Right kidney (tissue), 1 donor: ENCODE measurements around the gene SERPINH1.

Source experiments
- DNase-seq: peaks from one replicate; pipeline ENCODE4 v3.0.0-alpha.2; 2016

SERPINH1 gene

DNA sequence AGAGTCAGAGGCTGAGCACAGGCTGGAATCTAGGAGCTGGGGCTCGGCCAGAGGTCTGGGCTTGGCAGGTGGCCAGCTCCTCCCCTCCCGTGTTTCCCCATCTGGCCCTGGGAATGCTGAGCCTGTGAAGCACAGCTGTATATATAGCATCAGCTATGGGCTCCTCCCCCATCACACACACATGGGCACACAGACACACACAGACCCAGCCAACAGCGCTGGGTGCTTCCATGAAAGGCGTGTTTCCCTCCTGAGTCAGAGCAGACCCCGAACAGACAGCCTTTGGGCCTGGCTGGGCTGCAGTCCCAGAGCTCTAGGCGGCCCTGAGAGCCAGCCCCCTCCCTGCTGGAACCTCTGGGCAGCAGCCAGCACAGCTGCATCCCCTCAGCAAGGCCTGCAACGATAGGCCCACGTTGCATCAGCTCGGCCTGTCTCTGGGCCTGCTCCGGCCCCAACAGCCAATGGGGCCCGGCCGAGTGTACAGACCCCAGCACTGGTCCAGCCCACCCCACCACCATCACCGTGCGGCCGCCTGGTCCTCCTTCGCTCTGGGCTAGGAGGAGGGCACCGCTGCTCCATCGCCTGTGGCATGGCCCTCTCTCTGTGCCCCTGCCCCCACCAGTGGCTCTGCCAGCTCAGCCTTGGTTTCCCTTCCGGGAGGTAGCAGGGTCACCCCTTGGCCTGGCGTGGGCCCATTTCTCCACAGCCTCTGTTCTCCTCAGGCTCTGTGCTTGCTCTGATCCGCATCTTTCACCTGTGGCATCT lies 7.6 kb upstream of the SERPINH1 start:
- DNase-seq = peak; percentile 79

DNA sequence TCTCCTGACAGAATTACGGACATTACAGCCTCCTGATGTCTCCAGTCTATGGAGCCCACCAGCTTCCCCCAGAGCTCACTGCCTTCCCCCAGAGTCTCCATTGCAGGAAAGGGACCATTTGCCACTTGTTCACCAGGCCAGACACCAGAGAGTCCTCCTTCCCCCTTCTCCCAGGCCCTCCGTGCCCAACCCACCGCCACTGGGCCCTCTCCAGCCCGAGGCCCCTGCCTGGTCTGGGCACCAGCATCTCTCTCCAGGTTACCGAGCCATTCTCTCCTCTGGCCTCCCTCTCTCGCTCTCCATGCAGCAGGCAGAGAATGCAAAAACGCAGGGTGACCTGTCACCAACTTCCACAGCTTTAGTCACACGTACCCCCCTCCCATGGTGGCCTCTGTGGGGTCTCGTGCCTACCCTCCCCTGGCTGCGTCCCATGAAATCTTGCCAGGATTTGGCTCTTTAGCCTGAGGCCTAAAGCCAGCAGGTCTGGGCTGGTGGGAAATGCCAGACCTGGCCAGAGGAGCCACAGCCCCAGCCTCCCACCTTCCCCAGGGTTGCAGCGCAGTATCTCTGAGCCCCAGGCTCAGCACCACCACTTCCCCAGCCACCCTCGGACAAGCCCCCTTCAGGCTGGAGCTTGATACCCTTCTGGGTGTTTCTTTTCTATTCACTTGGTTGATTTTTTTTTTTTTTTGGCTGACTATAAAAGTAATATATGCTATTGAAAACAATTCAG lies 6.8 kb upstream of the SERPINH1 start:
- no peak for DNase-seq

DNA sequence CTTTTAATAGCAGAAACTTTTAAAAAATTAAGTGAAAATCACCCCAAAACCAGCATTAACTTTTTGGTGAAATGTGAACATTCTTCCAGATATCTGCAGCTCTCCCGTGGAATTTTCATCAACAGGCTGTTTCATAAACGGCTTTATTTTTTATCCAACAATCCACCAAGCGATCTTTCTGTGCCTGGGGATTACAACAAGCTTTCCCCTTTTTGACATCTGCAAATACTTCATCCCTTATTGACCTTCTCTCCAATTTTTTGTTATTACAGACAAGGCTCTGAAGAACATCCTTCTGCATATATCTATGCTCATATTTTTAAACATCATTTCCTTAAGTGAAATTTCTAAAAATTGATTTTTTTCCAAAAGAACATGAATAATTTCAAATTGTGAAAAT lies 5.8 kb upstream of the SERPINH1 start:
- no peak for DNase-seq

DNA sequence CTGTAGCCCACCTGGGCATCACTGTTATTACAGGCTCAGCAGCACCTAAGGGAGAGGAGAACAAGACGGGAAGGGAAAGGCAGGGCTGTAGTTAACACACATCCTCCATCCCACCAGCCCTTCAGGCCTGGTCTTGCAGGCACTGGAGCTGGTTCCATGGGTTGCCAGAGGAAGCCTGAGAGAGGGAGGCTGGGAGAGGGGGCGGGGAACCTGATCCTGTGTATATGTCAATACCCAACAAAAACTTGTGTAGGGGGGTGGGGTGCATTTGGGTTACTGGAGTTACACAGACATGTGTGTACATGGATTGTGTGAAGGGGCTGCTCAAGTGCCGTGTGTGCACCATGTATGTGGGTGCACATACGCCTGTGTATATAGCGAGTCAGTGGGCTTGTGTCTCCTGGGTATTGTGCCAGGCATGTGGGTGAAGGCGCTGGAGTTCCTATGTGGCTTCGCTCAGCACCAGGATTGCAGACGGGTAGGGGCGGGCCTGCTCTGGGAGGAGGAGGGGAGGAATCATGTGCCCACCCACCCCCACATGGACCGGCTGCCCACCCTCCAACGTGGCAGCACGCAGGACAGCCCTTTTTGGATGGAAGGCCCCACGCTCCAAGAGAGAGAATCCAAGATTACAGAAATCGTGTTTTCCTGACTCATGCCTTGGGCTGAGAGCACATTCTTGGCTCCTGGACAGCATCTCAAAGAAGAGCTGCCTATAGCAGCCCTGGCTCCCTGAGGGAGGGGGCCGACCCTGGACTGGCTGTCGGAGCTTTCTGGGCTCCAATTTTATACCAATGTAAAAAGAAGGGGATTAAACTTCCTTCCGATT lies 4.2 kb upstream of the SERPINH1 start:
- DNase-seq = no peak

DNA sequence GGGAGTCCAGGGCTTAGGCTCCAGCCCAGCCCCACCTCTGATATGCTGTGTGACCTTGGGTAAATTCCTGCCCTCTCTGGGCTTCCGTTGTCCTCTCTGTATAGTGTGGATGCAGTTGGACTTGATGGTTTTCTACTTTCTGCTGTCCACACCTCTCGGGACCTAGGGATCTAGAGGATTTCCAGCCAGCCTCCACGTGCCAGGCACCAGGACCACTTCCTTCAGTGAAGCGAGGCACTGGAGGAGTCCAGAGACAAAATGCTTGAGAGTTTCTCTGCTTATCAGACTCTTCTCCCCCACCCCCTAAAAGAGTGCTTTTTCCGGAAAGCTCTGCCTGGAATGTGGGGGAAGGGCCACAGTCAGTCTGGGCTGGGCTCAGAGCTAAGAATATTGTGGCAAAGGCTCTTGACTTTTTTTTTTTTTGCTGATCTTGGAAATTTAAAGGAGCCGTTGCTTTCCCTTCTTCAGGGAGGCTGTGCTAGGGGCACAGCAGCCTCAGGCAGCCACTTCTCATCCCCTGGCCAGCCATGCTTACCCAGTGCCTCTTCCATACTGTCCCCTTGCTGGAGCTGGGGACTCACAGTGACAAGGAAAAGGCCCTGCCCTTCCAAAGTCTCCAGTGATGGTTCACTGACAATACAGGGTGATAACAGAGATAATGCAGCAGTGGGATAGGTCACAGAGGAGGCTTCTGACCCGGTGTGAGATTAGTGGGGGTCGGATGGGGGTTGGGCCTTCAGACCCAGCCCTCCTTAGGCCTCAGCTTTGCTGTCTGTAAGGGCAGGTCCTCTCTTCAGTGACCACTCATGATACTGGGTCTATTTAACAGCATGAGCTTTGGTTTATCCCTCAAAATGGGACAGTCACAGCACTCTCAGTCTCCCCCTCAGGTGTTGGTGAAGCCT lies 2.9 kb upstream of the SERPINH1 start:
- DNase-seq = peak; percentile 42

DNA sequence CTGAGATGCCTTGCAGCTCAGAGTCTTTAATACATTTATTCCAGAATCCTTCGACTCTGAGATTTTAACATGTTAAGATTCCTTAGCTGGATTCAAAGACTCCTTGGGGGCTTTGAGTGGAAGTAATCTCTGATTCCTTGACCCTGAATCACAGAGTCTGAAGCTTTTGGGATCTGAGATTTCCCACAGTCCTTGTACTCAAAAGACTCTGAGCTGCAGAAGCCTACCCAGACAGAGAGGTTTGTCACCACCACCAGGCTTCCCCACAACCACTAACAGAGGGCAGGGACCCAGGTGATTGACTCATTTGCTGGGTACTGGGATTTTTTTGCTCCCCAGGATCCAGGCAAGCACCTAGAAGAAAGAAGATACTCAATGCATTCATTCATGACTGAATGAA lies 1.4 kb upstream of the SERPINH1 start:
- no peak for DNase-seq

DNA sequence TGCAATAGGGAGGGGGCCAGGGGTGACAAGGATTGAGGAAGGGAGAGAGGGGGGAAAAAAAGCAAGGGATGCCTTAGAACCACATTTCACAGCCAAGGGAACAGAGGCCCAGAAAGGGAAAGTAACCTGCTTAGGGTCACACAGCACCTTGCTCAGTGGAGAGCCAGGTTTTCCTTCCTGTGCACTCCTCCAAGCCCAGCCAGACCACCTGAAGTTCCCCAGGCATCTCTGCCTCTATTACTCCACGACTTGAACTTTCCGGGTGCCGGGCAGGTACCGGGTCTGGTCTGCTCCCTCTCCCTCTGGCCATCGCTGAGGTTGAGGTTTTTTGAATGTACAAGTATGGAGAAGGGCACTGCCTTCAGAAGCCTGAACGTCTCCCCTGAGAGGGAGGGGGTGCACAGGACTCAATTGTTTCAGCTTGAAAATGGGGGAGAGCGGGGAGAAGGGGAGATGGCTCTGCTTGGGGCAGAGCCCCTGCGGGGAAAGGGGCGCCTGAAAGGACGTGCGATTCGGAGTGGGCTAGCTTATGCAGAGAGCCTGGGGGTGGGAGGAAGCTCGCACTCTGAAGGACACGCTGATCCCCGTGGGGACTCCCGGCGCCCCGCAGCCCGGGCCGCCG lies 516 bp upstream of the SERPINH1 start:
- DNase-seq = no peak

DNA sequence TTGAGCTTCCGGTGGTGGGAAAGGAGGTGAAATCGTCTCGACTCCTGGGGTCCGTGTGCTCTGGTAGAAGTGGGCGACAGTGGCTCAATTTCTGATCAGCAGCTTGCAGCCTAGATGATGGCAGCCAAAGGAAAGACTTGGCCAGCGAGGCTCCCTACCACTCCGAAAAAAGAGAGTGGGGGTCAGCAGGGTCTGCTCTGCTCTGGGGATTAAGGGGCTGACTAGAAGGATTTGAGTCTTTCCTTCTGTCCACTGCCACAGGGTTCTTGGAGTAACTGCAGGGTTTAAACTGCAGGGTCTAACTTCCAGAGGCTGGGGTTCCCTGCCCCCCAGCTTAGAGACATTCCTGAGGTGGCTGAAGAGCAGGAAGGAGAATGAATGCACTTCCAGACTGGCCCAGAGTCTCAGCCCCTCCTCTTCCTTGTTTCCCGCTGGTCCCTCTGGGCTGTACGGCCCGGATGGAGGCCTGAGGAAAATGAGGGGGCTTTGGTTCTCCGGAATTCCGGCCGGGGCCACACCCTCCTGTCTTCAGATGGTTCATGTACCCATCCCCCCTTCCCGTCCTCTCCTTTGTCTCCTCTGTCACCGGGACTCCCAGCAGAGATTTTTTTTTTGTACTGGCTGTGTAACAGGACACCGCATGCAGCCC lies 907 bp downstream of the SERPINH1 start:
- DNase-seq = no peak

DNA sequence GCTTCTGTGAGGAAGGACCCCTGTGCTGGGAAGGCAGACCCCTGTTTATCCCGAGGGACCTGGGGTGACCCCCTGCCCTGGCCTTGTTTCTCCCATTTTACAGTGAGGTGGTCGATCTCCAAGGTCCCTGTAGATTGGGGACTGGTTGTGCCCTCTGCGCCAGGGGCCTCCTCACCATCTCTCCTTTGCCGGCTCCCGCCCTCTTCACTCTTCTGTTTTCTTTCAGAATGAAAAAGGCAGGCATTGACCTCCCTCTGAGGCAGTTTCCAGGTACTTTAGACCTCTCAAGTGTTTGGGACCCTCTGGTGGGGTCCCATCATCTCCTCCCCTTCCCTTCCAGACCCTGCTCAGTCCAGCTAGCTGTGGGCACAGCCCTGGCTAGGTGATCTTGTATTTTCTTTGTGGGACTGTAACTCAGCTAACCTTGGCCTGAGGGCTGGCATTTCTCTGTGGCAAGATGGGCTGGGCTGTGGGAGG lies 1.5 kb downstream of the SERPINH1 start:
- peak; percentile 59 for DNase-seq

DNA sequence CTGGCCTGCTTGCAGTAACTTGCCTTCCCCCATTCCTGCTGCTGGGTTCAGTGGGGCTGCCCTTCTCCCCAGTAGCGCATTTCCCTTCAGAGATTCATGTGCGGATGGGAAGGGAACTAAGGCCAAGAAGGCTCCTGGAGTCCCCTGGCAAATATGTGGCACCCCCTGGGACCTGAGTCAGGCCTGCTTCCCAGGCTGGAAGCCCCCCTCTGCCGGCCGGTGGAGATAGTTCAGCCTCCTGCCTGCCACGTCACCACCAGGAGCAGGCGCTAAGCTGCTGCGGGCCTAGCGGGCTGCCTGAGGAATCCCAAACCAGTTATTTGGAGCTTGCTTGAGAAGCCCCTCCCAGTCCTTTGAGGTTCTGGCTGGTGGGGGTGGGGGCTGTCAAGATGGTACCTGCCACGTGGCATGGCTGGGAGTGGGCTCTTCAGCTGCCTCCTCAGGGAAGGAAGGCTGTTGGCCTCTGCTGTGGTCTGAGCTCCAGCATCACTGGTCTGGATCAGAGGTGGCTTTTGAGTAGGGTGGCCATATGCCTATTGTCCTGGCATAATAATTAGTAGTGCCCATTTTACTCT lies 2.0 kb downstream of the SERPINH1 start:
- DNase-seq = peak; percentile 56

DNA sequence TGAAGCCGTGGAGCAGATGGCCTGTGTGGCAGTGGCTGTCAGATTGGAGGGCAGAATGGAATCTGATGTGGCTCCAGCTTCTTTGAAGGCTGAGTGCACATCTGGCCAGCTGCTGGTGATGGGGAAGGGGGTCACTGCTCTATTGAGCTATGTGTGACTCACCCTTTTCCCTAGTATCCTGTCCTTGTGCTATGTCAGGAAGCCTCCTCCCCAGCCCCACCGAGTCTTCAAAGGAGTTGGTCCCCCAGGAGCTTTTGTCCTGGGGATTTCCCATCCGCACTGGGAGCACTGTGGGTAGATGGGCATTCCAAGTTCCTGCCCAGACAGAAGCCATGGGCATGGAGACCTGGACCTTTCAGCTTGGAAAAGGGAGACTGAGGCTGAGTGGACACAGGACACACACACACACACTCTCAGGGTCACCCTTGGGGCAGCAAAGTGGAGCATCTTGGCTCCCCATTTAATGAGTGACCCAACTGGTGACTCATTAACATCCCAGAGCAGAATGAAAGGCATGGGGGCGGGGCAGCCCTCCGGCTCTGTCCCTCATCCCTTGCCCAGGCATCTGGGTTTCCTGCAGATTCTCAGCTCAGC lies 3.3 kb downstream of the SERPINH1 start:
- DNase-seq = peak; percentile 25

DNA sequence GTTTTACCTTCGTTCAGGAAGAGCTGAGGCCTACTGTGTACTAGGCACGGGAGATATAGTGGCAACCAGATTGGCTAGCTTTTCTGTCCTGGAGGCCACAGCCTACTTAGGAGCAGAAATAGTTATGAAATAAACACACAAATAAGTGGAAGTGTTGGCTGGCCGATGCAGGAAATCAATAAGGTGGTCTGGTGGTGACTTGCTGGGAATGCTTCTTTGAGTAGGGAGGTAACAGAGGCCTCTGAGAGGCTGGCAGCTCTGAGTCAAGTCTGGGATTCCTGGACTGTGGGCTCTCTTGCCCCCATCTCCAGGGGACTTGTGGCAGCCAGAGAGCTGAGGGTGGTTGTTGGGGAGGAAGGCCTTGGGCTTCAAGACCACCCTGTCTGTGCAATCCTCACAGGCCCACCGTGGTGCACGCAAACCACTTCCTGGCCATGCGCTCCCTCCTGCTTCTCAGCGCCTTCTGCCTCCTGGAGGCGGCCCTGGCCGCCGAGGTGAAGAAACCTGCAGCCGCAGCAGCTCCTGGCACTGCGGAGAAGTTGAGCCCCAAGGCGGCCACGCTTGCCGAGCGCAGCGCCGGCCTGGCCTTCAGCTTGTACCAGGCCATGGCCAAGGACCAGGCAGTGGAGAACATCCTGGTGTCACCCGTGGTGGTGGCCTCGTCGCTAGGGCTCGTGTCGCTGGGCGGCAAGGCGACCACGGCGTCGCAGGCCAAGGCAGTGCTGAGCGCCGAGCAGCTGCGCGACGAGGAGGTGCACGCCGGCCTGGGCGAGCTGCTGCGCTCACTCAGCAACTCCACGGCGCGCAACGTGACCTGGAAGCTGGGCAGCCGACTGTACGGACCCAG lies 4.1 kb downstream of the SERPINH1 start:
- no peak for DNase-seq

DNA sequence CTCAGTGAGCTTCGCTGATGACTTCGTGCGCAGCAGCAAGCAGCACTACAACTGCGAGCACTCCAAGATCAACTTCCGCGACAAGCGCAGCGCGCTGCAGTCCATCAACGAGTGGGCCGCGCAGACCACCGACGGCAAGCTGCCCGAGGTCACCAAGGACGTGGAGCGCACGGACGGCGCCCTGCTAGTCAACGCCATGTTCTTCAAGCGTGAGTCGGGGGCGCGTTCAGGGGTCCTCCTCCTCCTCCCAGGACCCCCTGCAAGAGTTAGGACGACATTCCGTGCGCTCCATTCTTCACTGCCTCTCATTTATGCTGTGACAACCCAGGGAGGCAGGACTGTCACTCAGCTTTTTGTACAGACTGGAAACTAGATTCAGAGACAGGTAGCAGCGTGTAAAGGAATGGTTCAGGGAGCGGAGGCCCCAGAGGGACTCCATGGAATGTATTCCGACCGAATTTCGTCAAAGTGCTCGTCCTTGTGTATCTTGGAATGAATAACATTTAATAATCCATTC lies 4.8 kb downstream of the SERPINH1 start:
- DNase-seq = no peak

DNA sequence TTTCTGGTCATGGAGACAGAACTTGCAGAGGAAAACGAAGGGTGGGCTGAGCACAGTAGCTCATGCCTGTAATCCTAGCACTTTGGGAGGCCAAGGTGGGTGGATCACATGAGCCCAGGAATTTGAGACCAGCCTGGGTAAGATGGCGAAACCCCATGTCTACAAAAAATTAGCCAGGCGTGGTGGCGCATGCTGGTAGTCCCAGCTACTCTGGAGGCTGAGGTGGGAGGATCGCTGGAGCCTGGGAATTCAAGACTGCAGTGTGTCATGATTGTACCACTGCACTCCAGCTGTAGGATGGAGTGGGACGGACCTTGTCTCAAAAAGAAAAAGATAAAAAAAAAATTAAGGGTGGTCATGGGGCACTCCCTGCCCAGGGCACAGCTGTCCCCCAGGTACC lies 5.9 kb downstream of the SERPINH1 start:
- no peak for DNase-seq

DNA sequence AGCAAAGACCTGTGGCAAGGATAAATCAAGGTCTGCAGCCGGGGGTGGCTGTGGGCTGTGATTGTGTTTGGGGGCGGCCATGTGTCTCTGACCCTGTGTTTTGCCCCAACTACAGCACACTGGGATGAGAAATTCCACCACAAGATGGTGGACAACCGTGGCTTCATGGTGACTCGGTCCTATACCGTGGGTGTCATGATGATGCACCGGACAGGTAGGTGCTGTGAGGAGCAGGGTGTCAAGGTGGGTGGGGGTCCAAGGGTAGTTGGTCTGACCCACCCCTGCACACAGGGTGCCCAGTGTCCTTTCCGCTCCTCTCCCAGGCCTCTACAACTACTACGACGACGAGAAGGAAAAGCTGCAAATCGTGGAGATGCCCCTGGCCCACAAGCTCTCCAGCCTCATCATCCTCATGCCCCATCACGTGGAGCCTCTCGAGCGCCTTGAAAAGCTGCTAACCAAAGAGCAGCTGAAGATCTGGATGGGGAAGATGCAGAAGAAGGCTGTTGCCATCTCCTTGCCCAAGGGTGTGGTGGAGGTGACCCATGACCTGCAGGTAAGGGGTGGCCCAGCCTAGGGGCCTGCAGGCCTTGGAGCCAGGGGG lies 6.7 kb downstream of the SERPINH1 start:
- DNase-seq = no peak

DNA sequence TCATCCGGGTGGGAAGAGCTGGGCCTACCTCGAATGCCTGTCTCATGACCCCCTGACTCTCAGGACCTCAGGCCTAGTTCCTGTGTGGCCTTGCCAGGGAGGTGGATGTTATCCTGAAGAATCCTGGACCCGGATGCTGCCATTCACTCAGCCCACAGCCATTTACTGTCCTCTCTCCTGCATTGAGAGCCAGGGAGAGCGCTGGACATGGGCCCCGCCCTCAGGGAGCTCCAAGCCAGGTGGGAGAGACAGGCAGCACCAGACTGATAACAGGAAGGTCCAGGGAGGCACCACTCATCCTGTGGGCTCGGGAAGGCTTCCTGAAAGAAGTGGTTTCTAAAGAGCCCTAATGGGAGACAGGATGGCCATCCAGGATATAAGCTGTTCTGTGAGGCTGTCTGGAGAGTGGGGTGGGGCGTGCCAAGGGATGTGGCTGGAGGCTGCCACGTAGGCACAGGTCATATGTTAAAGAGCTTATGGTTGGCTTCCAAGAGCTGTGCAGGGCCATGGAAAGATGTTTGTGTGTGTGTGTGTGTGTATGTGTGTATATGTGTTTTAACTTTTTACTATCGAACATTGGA lies 8.6 kb downstream of the SERPINH1 start:
- DNase-seq = no peak

DNA sequence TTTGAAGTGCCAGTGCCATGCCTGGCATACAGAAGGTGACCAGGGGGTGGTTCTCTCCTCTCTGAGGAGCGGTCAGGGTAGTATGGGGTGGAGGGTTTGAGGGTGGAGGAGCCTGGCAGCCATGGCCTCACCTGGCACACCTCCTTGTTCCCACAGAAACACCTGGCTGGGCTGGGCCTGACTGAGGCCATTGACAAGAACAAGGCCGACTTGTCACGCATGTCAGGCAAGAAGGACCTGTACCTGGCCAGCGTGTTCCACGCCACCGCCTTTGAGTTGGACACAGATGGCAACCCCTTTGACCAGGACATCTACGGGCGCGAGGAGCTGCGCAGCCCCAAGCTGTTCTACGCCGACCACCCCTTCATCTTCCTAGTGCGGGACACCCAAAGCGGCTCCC lies 9.6 kb downstream of the SERPINH1 start:
- DNase-seq = no peak

DNA sequence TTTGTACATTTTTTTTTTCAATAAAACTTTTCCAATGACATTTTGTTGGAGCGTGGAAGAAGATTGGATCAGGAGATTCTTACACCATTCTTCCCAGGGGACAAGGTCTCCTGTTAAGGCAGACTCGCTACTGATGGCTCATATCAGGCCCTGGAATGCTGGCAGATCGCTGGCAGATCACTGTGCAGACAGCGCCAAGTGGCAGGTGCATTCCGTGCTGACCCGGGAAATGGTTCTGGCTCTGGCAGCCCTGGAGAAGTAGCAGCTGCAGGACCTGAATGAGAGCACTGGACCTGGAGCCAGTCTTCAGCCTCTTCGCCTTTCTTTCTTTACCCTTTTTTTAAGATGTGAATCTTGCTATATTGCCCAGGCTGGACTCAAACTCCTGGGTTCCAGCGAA lies 10.7 kb downstream of the SERPINH1 start:
- DNase-seq = no peak
